Measurements from ENCODE around the gene SEMA5B.

Gene SEMA5B

GRCh38 chr3:122893754-122894668 lies 133.6 kb downstream of the SEMA5B start:
- H3K27me3 ChIP-seq (replicated peaks): no peaks in the 10 kb centered on the region
- no peak for DNase-seq
- TF ChIP-seq CTCF (IDR thresholded peaks at IDR 0.05; ENCODE audit: low read depth, low read length, missing control alignments): no peak
- no peaks in the 10 kb centered on the region for H3K36me3 ChIP-seq (replicated peaks)
- in situ Hi-C loops (cut with HindIII; ENCODE audit: low pct_ligation_motif_present, low sequenced_read_pairs): no loop called here
- H3K4me3 ChIP-seq (ENCODE audit: low read depth, low read length): no peak overlapping the region
- no peak overlapping the region for H3K27ac ChIP-seq

- no peak for TF ChIP-seq CTCF (IDR thresholded peaks at IDR 0.05; ENCODE audit: low read depth, low read length, missing control alignments)
- no peak overlapping the region for H3K27ac ChIP-seq
- in situ Hi-C loops (cut with HindIII; ENCODE audit: low pct_ligation_motif_present, low sequenced_read_pairs): no loop called here
- no peaks in the 10 kb centered on the region for H3K36me3 ChIP-seq (replicated peaks)
- no peak for DNase-seq
- no peaks in the 10 kb centered on the region for H3K27me3 ChIP-seq (replicated peaks)
- no peak overlapping the region for H3K4me3 ChIP-seq (ENCODE audit: low read depth, low read length)
These were observed 134.3 kb downstream of the SEMA5B start for GRCh38 chr3:122893282-122893681.

- DNase-seq: no peak
- TF ChIP-seq CTCF (IDR thresholded peaks at IDR 0.05; ENCODE audit: low read depth, low read length, missing control alignments): no peak
- in situ Hi-C loops (cut with HindIII; ENCODE audit: low pct_ligation_motif_present, low sequenced_read_pairs): no loop called here
- no peak overlapping the region for H3K27ac ChIP-seq
- H3K36me3 ChIP-seq (replicated peaks): no peaks in the 10 kb centered on the region
- no peak overlapping the region for H3K4me3 ChIP-seq (ENCODE audit: low read depth, low read length)
- no peaks in the 10 kb centered on the region for H3K27me3 ChIP-seq (replicated peaks)
These were observed 135.2 kb downstream of the SEMA5B start for GRCh38 chr3:122892118-122892960.

GRCh38 chr3:122890720-122891220 lies 136.8 kb downstream of the SEMA5B start:
- in situ Hi-C loops (cut with HindIII; ENCODE audit: low pct_ligation_motif_present, low sequenced_read_pairs): no loop called here
- TF ChIP-seq CTCF (IDR thresholded peaks at IDR 0.05; ENCODE audit: low read depth, low read length, missing control alignments): no peak
- Histone ChIP-seq H3K27ac (no peak overlapping the region), H3K36me3 (replicated peaks) (no peaks in the 10 kb centered on the region), H3K27me3 (replicated peaks) (no peaks in the 10 kb centered on the region), H3K4me3 (ENCODE audit: low read depth, low read length) (no peak overlapping the region)
- DNase-seq: no peak

GRCh38 chr3:122890077-122890719 lies 137.4 kb downstream of the SEMA5B start:
- H3K27ac ChIP-seq: no peak overlapping the region
- DNase-seq: peak; percentile 18
- in situ Hi-C loops (cut with HindIII; ENCODE audit: low pct_ligation_motif_present, low sequenced_read_pairs): no loop called here

More at GRCh38 chr3:122890077-122890719, 137.4 kb downstream of the SEMA5B start:
- Histone ChIP-seq H3K36me3 (replicated peaks) (no peaks in the 10 kb centered on the region), H3K27me3 (replicated peaks) (no peaks in the 10 kb centered on the region), H3K4me3 (ENCODE audit: low read depth, low read length) (no peak overlapping the region)
- no peak for TF ChIP-seq CTCF (IDR thresholded peaks at IDR 0.05; ENCODE audit: low read depth, low read length, missing control alignments)

Measured in brain microvascular endothelial cell (primary cell).